ENCODE measurements around the gene NABP2. TPM values are rescaled to one million over a fixed set of nuclear protein-coding genes. Genes with fewer than 3 reads are reported as not detected.
A peak's percentile ranks its signal among the peaks of the same experiment; 100 is the strongest.

The NABP2 gene
- total RNA-seq, 1 experiment from 2014 or later, result 42.7 TPM

- TF ChIP-seq PREB (CRISPR knock-in tag; IDR thresholded peaks at IDR 0.05; ENCODE audit: borderline replicate concordance), result no peak
Measured at GRCh38 chr12:56189918-56190694, 34.0 kb upstream of the NABP2 start (continued).

GRCh38 chr12:56190695-56191155 is 33.4 kb upstream of the NABP2 start:
- H3K36me3 Mint-ChIP-seq, result peaks cover 16% of the 10 kb centered on the region
- POLR2A ChIA-PET, result interaction anchor here (1.2 to 3.3 kb wide), 4 partner anchors 16 to 146 kb away, joined by 3 to 30 read pairs (median 4); partner anchors contain the start of genes RNF41 and ZC3H10

GRCh38 chr12:56192582-56192981 is 31.6 kb upstream of the NABP2 start:
- CTCF ChIA-PET, result interaction anchor here (1.2 to 5.2 kb wide), 4 partner anchors 13 to 74 kb away, joined by 4 to 88 read pairs (median 8); partner anchors contain the start of genes ANKRD52, RNF41 and ZC3H10
- DNase-seq (ENCODE audit: low spot score), result no peak
- Mint-ChIP-seq H3K27ac (no peak overlapping the region; the same call in 1 of the 2 replicates), H3K36me3 (peaks cover 2% of the 10 kb centered on the region; the same call in 1 of the 2 replicates), H3K9me3 (no peaks in the 10 kb centered on the region), H3K4me1 (peaks cover 34% of the 10 kb centered on the region), H3K4me3 (no peak overlapping the region), H3K27me3 (ENCODE audit: low read depth) (peaks cover 3% of the 10 kb centered on the region; the same call in 1 of the 2 replicates)
- ATAC-seq, result no peak
- POLR2A ChIA-PET, result no interaction called here
- no peak for TF ChIP-seq JAZF1 (CRISPR knock-in tag; IDR thresholded peaks at IDR 0.05)
- no peak for TF ChIP-seq RELA (CRISPR knock-in tag; IDR thresholded peaks at IDR 0.05; ENCODE audit: borderline replicate concordance)
- no peak for TF ChIP-seq ATF3 (CRISPR knock-in tag; conservative IDR thresholded peaks at IDR 0.05)
- no peak for TF ChIP-seq ZNF138 (CRISPR knock-in tag; conservative IDR thresholded peaks at IDR 0.05)
- TF ChIP-seq ZNF671 (CRISPR knock-in tag; IDR thresholded peaks at IDR 0.05), result no peak
- no peak for TF ChIP-seq USF1 (CRISPR knock-in tag; IDR thresholded peaks at IDR 0.05)
- no peak for TF ChIP-seq HMGXB4 (CRISPR knock-in tag; IDR thresholded peaks at IDR 0.05)
- no peak for TF ChIP-seq KAT7 (CRISPR knock-in tag; IDR thresholded peaks at IDR 0.05; ENCODE audit: borderline replicate concordance)
- no peak for TF ChIP-seq FOXK1 (CRISPR knock-in tag; IDR thresholded peaks at IDR 0.05)
- TF ChIP-seq HMGA2 (CRISPR knock-in tag; IDR thresholded peaks at IDR 0.05), result no peak

More at GRCh38 chr12:56190695-56191155, 33.4 kb upstream of the NABP2 start:
- H3K4me3 Mint-ChIP-seq, result peak overlapping the region; percentile 99
- ATAC-seq (0 out of 2 replicates have a peak, but pooled peaks have one; percentile 1), DNase-seq (ENCODE audit: low spot score) (no peak)
- TF ChIP-seq PREB (CRISPR knock-in tag; IDR thresholded peaks at IDR 0.05; ENCODE audit: borderline replicate concordance), result no peak
- 0 out of 2 replicates have a peak, but pooled peaks have one; percentile 3 for TF ChIP-seq ARID4B (CRISPR knock-in tag; IDR thresholded peaks at IDR 0.05; ENCODE audit: borderline replicate concordance)
- TF ChIP-seq NFE2L1 (CRISPR knock-in tag; IDR thresholded peaks at IDR 0.05), result no peak
- peaks cover 30% of the 10 kb centered on the region for H3K4me1 Mint-ChIP-seq
- H3K9me3 Mint-ChIP-seq, result no peaks in the 10 kb centered on the region
- H3K27me3 Mint-ChIP-seq (ENCODE audit: low read depth), result peaks cover 3% of the 10 kb centered on the region; the same call in 1 of the 2 replicates
- CTCF ChIA-PET, result interaction anchor here (0.7 to 5.2 kb wide), 10 partner anchors 9 to 167 kb away, joined by 3 to 95 read pairs (median 32); partner anchors contain the start of genes ANKRD52, COQ10A, ESYT1 and MYL6
- H3K27ac Mint-ChIP-seq, result peak overlapping the region; percentile 96

Measured in WTC11 (cell line).